MM.1S (cell line): ENCODE measurements around the gene MALRD1.
"Not testable (repeated sequence)": the region's sequence is repeated elsewhere in the genome, so short reads cannot be mapped to it uniquely, and the experiment has no call there.

ENCODE experiments used
- EZH2 ChIP-seq: fragments of 300-600 bp; sonication (generic); optimal IDR thresholded peaks from 2 replicates; pipeline ENCODE3; 2017; ENCODE audit warnings: low read depth, mild to moderate bottlenecking, antibody characterized with exemption, low read length, mixed read lengths
- TF ChIP-seq, protein P1 (sequence below): fragments of 300-600 bp; sonication (generic); IDR thresholded peaks from 2 replicates; pipeline ENCODE4 v1.5.1; 2016; ENCODE audit warnings: antibody characterized with exemption, low read length, mixed read lengths

DNA sequence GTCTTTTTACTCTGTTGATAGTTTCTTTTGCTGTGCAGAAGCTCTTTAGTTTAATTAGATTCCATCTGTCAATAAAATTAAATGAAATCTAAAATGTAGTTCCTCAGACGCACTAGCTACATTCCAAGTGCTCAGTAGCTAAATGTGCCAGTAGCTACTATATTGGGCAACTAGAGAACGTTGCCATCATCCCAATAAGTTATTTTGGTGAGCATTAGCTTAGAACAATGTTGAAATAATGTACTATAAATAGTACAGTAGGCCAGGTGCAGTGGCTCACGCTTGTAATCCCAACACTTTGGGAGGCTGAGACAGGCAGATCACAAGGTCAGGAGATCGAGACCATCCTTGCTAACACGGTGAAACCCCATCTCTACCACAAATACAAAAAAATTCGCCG lies 690.6 kb downstream of the MALRD1 start:
- TF ChIP-seq, protein P1, sequence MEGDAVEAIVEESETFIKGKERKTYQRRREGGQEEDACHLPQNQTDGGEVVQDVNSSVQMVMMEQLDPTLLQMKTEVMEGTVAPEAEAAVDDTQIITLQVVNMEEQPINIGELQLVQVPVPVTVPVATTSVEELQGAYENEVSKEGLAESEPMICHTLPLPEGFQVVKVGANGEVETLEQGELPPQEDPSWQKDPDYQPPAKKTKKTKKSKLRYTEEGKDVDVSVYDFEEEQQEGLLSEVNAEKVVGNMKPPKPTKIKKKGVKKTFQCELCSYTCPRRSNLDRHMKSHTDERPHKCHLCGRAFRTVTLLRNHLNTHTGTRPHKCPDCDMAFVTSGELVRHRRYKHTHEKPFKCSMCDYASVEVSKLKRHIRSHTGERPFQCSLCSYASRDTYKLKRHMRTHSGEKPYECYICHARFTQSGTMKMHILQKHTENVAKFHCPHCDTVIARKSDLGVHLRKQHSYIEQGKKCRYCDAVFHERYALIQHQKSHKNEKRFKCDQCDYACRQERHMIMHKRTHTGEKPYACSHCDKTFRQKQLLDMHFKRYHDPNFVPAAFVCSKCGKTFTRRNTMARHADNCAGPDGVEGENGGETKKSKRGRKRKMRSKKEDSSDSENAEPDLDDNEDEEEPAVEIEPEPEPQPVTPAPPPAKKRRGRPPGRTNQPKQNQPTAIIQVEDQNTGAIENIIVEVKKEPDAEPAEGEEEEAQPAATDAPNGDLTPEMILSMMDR = not testable (repeated sequence)
- TF ChIP-seq EZH2 = not testable (repeated sequence)
